ENCODE results near the gene SMIM20. TPM values are rescaled to one million over a fixed set of nuclear protein-coding genes. Genes with fewer than 3 reads are reported as not detected.

The SMIM20 gene
- total RNA-seq, 4 donors from 2014 or later = 36.4 to 59.4 (median 48.3) TPM

- no peaks in the 10 kb centered on the region for H3K36me3 ChIP-seq
- in situ Hi-C loops (cut with MboI; ENCODE audit: low sequenced_read_pairs in 4 of 4) (no loop called here), intact Hi-C loops (cut with DNase I; ENCODE audit: low total_unique reads) (no loop called here)
- H3K27ac ChIP-seq = no peak overlapping the region
- no peak for TF ChIP-seq POLR2A (IDR thresholded peaks at IDR 0.05)
- no peak for TF ChIP-seq CTCF (IDR thresholded peaks at IDR 0.05 in 4 of 5, conservative IDR thresholded peaks at IDR 0.05 in 1 of 5)
- H3K9me3 ChIP-seq = no peaks in the 10 kb centered on the region
- no peaks in the 10 kb centered on the region for H3K4me1 ChIP-seq
- DNase-seq (no peak), ATAC-seq (no peak)
- no peaks in the 10 kb centered on the region for H3K27me3 ChIP-seq
- H3K4me3 ChIP-seq = no peak overlapping the region
Measured at GRCh38 chr4:25955705-25956104, 41.7 kb downstream of the SMIM20 start.

- no peaks in the 10 kb centered on the region for H3K36me3 ChIP-seq
- H3K9me3 ChIP-seq = no peaks in the 10 kb centered on the region
- ATAC-seq = no peak
- TF ChIP-seq CTCF (IDR thresholded peaks at IDR 0.05 in 4 of 5, conservative IDR thresholded peaks at IDR 0.05 in 1 of 5) (no peak), POLR2A (IDR thresholded peaks at IDR 0.05) (no peak)
- no peaks in the 10 kb centered on the region for H3K27me3 ChIP-seq
- no peak overlapping the region for H3K4me3 ChIP-seq
- intact Hi-C loops (cut with DNase I; ENCODE audit: low total_unique reads) (no loop called here), in situ Hi-C loops (cut with MboI; ENCODE audit: low sequenced_read_pairs in 4 of 4) (no loop called here)
- H3K4me1 ChIP-seq = no peaks in the 10 kb centered on the region
- H3K27ac ChIP-seq = no peak overlapping the region
- no peak for DNase-seq
Measured at GRCh38 chr4:25956260-25956659, 42.2 kb downstream of the SMIM20 start.

- in situ Hi-C loops (cut with MboI; ENCODE audit: low sequenced_read_pairs in 4 of 4) (no loop called here), intact Hi-C loops (cut with DNase I; ENCODE audit: low total_unique reads) (no loop called here)
- no peaks in the 10 kb centered on the region for H3K36me3 ChIP-seq
- H3K27me3 ChIP-seq = no peaks in the 10 kb centered on the region
- H3K27ac ChIP-seq = no peak overlapping the region
- no peak for TF ChIP-seq CTCF (IDR thresholded peaks at IDR 0.05 in 4 of 5, conservative IDR thresholded peaks at IDR 0.05 in 1 of 5)
- no peak for TF ChIP-seq POLR2A (IDR thresholded peaks at IDR 0.05)
- DNase-seq = no peak
- no peak overlapping the region for H3K4me3 ChIP-seq
- H3K4me1 ChIP-seq = no peaks in the 10 kb centered on the region
- no peaks in the 10 kb centered on the region for H3K9me3 ChIP-seq
- no peak for ATAC-seq
Measured at GRCh38 chr4:25958110-25958509, 44.1 kb downstream of the SMIM20 start.

GRCh38 chr4:25962393-25962792 lies 48.4 kb downstream of the SMIM20 start:
- H3K4me3 ChIP-seq = no peak overlapping the region

More at GRCh38 chr4:25962393-25962792, 48.4 kb downstream of the SMIM20 start:
- H3K4me1 ChIP-seq = no peaks in the 10 kb centered on the region
- in situ Hi-C loops (cut with MboI; ENCODE audit: low sequenced_read_pairs in 4 of 4) (no loop called here), intact Hi-C loops (cut with DNase I; ENCODE audit: low total_unique reads) (no loop called here)
- H3K9me3 ChIP-seq = no peaks in the 10 kb centered on the region
- TF ChIP-seq CTCF (IDR thresholded peaks at IDR 0.05 in 4 of 5, conservative IDR thresholded peaks at IDR 0.05 in 1 of 5) (no peak), POLR2A (IDR thresholded peaks at IDR 0.05) (no peak)
- DNase-seq (no peak), ATAC-seq (no peak)
- no peaks in the 10 kb centered on the region for H3K36me3 ChIP-seq
- H3K27me3 ChIP-seq = no peaks in the 10 kb centered on the region
- no peak overlapping the region for H3K27ac ChIP-seq

All from gastrocnemius medialis (tissue), 4 donors.